GM19372 (cell line): ENCODE measurements around the gene SMPD2.
A peak's percentile ranks its signal among the peaks of the same experiment; 100 is the strongest.

Source experiments
- ATAC-seq: cut with Tn5 transposase; IDR thresholded peaks from one replicate; pipeline ENCODE4 v1.9.1; 2021; ENCODE audit warnings: mild to moderate bottlenecking, low read depth, moderate library complexity; ENCODE audit not compliant: unreplicated experiment

SMPD2 gene

DNA sequence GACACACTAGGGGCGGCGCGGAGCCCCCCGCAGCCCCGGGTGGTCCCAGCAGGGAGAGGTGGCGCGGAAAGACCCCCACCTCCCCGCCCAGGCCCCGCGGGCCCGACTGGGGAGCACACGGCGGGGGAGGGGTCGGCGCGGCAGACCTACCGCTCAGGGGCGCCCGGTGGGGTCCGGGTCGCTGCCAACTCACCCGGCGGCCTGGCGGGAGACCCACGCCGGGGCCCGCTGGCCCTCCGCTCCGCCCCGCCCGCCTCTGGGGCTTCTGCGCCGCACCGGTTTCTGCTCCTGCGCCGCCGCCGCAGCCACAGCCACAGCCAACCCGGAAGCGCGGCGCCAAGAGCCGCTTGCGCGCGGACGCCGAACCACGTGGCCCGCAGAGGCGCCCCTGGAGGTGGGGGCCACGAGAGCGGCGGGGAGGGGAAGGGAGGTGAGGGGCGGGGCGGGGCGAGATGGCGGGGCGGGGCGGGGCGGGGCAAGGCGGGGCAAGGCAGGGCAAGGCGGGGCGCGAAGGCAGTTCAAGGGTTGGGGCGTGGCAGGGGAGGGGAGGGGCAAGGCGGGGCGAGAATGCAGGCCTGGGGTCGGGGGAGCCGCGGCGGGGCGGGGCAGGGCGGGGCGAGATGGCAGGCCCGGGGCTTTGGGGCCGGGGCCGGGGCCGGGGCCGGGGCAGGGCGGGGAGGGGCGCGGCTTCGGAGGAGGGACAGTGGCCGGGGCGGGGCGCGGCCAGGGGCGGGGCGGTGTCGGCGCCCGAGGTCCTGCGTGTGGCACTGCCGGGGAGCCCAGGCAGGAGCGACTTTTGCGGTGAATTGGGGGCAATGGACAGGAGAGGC lies 42.6 kb downstream of the SMPD2 start, which contains the start of gene ZBTB24:
ZBTB24 (minus strand) TSS at position 315 of the 830 bp plus-strand sequence. CDS start 1,193 bp downstream, outside the sequence.
- ATAC-seq: peak; percentile 82

DNA sequence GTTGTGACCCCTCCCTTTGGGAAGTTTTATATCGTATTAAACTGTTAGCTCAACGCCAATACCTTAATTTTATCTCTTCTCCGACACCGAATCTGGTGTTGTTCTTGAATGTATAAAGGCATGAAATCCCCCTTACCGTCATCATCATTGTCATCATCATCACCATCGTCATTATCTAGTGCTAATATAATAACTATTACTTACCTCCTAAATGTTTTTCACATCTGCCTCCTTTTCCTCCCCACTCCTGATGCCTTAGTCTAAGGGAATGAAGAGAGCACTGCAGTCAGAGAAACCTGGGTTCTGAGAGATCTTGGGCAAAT lies 43.2 kb downstream of the SMPD2 start:
- ATAC-seq: no peak

DNA sequence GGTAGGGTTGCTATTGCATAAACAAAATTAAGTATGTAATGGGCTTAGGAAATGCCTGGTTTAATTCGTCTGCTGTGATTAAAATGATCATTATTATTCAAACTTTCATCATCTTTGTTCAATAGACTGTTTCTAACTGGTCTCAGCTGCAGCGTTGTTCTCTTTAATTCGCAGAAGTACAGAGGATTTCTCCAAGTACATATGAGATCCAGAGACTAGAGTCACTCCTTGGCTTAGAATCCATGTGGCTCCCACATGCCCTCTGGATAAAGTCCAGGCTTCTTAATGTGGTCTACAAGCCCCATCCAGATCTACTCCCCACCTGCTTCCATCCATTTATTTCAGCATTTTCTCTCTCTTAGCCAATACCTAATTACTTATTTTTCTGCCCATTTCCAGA lies 43.6 kb downstream of the SMPD2 start:
- ATAC-seq: no peak

DNA sequence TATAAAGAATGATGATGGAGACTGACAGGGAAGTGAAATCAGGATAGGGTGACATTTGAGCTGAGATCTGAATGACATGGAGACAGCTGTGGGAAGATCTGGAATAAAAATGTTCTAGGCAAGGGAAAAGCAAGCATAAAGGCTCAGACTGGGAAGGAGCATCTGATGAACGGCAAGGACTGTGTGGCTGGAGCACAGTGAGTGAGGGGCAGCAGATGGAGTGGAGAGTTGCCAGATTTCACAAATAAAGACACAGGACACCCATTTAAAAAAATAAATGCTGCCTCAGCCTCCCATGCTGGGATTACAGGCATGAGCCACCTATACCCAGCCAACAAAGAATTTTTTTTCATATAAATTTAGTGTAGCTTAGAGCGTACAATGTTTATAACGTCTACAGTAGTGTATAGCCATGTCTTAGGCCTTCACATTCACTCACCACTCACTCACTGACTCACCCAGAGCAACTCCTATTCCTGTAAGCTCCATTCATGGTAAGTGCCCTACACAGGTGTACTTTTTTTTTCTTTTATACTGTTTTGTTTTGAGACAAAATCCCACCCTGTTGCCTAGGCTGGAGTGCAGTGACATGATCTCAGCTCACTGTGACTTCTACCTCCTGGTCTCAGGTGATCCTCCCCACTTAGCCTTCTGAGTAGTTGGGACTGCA lies 44.9 kb downstream of the SMPD2 start:
- ATAC-seq: no peak

DNA sequence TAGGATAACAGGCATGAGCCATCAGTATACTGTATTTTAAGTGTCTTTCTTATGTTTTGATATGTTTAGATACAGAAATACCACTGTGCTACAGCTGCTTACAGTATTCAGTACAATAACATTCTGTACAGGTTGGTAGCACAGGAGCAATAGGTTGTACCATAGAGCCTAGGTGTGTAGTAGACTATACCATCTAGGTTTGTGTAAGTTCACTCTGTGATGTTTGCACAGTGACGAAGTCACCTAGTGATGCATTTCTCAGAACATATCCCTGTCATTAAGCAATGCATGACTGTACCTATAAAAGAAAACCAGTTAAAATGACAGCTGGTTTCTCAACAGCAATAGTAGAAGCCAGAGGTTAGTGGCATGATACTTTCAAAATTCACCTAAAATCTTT lies 45.5 kb downstream of the SMPD2 start:
- ATAC-seq: no peak

DNA sequence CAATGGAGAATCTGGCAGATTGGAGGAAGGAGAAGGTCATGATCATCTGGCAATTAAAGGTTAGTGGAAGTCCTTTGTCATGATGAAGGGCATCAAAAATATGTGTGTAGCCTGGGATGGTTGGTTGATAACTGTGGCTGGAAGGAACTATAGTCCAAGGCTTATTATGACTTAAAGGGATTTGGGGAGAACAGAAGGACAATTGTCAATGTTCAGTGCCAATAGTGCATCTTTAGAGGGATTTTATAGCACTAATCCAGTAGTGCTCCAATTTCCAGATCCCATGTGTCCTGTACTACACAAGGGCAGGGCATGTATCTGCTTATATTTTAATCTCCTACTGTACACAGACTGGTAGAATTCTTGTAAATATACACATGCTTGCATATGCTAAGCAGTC lies 47.5 kb downstream of the SMPD2 start:
- ATAC-seq: no peak

DNA sequence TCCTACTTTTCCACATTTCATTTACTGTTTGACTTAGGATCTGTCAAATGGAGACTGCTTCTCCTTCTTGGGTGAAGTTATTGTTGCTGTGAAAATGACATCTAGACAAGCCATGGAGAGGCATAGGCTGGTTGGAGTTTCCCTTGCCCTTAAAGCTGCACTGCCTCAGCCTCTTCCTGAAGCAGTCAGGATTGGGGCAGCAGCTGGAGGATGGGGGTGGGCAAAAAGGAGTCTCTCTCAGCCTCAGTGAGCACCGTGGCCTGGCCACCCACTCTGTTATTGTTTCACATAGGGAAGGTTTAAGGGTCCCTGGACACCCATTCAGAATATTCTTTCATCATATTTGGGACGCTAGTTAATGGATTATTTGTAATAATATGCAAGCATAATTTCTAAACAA lies 50.2 kb downstream of the SMPD2 start:
- ATAC-seq: no peak

DNA sequence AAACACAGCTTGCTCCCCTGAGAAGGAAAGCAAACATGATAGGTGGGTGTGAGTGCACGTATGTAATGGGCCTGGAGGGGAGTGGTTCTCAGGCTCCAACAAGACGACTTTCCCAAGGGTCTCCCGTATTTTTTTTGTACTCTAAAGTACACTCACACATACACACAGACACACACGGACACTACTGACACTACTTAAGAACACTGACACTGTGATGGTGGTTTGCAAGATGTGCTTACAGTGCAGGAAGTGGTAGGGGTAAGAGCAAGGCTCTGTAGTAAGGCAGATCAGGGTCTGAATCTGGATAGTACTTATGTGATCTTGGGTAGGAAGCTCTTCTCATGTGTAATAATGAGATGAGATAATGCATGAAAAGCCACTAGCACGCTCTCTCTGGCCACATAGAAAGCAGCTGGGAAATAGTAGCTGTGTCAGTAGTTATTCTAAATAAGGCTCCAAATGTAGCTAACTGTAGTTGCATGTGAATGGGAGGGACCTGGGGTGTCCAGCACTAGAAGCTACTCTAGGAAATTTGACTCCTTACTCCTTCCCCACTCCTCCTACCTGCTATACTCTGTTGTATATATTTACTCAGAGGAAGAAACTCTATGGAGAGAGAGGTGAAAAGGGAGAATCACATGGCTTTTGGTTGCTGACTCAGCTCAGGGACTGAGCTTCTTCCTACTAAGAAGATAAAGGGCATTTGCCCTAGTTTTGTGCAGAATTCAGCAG lies 50.8 kb downstream of the SMPD2 start:
- ATAC-seq: no peak
